SK-N-SH (cell line): Measurements from ENCODE around the gene CCR3. TPM values are rescaled to one million over a fixed set of nuclear protein-coding genes. Genes with fewer than 3 reads are reported as not detected.

Experiments
- CTCF ChIA-PET: fragments of 300-600, 350-600 bp; formaldehyde crosslinking; extraction: SDS; loops from one replicate; lab custom pipeline; 2021; lab: Yijun Ruan, JAX
- POLR2A ChIA-PET: fragments of 350-600 bp; sonication (Branson Sonifier 250); formaldehyde crosslinking; extraction: SDS; loops from one replicate; lab custom pipeline; 2020; ENCODE audit warnings: antibody characterized with exemption, inconsistent platforms; lab: Yijun Ruan, JAX
- DNase-seq: peaks from one replicate; pipeline ENCODE4 v3.0.0; 2012
- H2AFZ ChIP-seq: fragments of 200-600 bp; sonication (generic); 2 replicates; pipeline ENCODE4 v1.8.1; 2016; ENCODE audit warnings: antibody characterized with exemption, mild to moderate bottlenecking, low read depth
- H3F3A ChIP-seq: fragments of 200-600 bp; sonication (generic); replicated peaks from 2 replicates; pipeline ENCODE3; 2016; ENCODE audit warnings: antibody characterized with exemption, mild to moderate bottlenecking; ENCODE audit not compliant: insufficient read depth
- H3K27ac ChIP-seq, 2 experiments: fragments of 200-500 bp in 1 of 2; fragments of 200-600 bp in 1 of 2; sonication (Bioruptor generic) in 1 of 2; sonication (generic), shearing (Covaris generic) in 1 of 2; 2 replicates each; pipeline versions ENCODE4 v1.5.1 to v1.6.1; 2014 to 2016; ENCODE audit warnings: low read depth in 2 of 2, inconsistent platforms in 1 of 2, low read length in 1 of 2, mild to moderate bottlenecking in 1 of 2, mixed read lengths in 1 of 2
- H3K27me3 ChIP-seq: fragments of 200-600 bp; sonication (generic), shearing (Covaris generic); 2 replicates; pipeline ENCODE4 v1.6.1; 2016; ENCODE audit warnings: mixed run types; ENCODE audit not compliant: insufficient read depth
- H3K36me3 ChIP-seq, 2 experiments: fragments of 200-500 bp in 1 of 2; fragments of 200-600 bp in 1 of 2; sonication (Bioruptor generic) in 1 of 2; sonication (generic) in 1 of 2; replicated peaks in 1 of 2; 2 replicates each; pipeline versions ENCODE3 to v1.5.1; 2014 to 2016; ENCODE audit warnings: low read length in 1 of 2, mild to moderate bottlenecking in 1 of 2; ENCODE audit not compliant: insufficient read depth in 2 of 2, control insufficient read depth in 1 of 2
- H3K4me1 ChIP-seq, 2 experiments: fragments of 200-500 bp in 1 of 2; fragments of 200-600 bp in 1 of 2; sonication (Bioruptor generic) in 1 of 2; sonication (generic), shearing (Covaris generic) in 1 of 2; 2 replicates each; pipeline versions ENCODE4 v1.5.1 to v1.6.1; 2014 to 2016; ENCODE audit warnings: low read depth in 1 of 2, low read length in 1 of 2, mixed run types in 1 of 2; ENCODE audit not compliant: insufficient read depth in 2 of 2, control insufficient read depth in 1 of 2
- H3K4me2 ChIP-seq: fragments of 200-600 bp; sonication (generic), shearing (Covaris generic); 2 replicates; pipeline ENCODE4 v1.6.1; 2017; ENCODE audit warnings: mixed run types
- H3K4me3 ChIP-seq, 2 experiments: fragments of 200-500 bp in 1 of 2; fragments of 200-600 bp in 1 of 2; sonication (Bioruptor generic) in 1 of 2; sonication (generic), shearing (Covaris generic) in 1 of 2; 2 replicates each; pipeline versions ENCODE4 v1.5.1 to v1.8.1; 2014 to 2016; ENCODE audit warnings: low read depth in 2 of 2, inconsistent platforms in 1 of 2, low read length in 1 of 2, mild to moderate bottlenecking in 1 of 2, mixed read lengths in 1 of 2, moderate library complexity in 1 of 2
- H3K79me2 ChIP-seq: fragments of 200-600 bp; sonication (generic); 2 replicates; pipeline ENCODE4 v1.8.1; 2017; ENCODE audit warnings: mild to moderate bottlenecking; ENCODE audit not compliant: insufficient read depth
- H3K9ac ChIP-seq: fragments of 200-600 bp; sonication (generic); 2 replicates; pipeline ENCODE4 v1.6.1; 2017; ENCODE audit warnings: mixed run types
- H3K9me2 ChIP-seq: fragments of 200-600 bp; sonication (generic); 2 replicates; pipeline ENCODE4 v1.6.1; 2017; ENCODE audit warnings: mixed run types
- H3K9me3 ChIP-seq: fragments of 200-600 bp; sonication (generic); 2 replicates; pipeline ENCODE4 v1.6.1; 2017; ENCODE audit warnings: mixed run types, mild to moderate bottlenecking, moderate library complexity
- H4K20me1 ChIP-seq: fragments of 200-600 bp; sonication (generic); 2 replicates; pipeline ENCODE4 v1.6.1; 2017; ENCODE audit warnings: mild to moderate bottlenecking, mixed run types; ENCODE audit not compliant: insufficient read depth
- ELF1 ChIP-seq: IDR thresholded peaks from 2 replicates; pipeline ENCODE4 v1.4.0; 2012
- EZH2phosphoT487 ChIP-seq: fragments of 200-600 bp; sonication (generic); IDR thresholded peaks from 2 replicates; pipeline ENCODE4 v1.6.1; 2017; ENCODE audit warnings: low read depth, mixed run types, mild to moderate bottlenecking, antibody characterized with exemption, moderate library complexity, borderline replicate concordance
- FOXJ3 ChIP-seq: sonication (generic); formaldehyde crosslinking; IDR thresholded peaks from 2 replicates; pipeline ENCODE4 v1.5.1; 2020; ENCODE audit warnings: mild to moderate bottlenecking, missing genetic modification reagents
- FOXM1 ChIP-seq: IDR thresholded peaks from 2 replicates; pipeline ENCODE4 v1.4.0; 2012; ENCODE audit warnings: low read depth, mild to moderate bottlenecking
- JUND ChIP-seq: IDR thresholded peaks from 2 replicates; pipeline ENCODE4 v1.4.0; 2012
- POLR2AphosphoS5 ChIP-seq: IDR thresholded peaks from 2 replicates; pipeline ENCODE4 v1.6.1; 2012; ENCODE audit warnings: low read depth, low read length
- RCOR1 ChIP-seq: fragments of 150-350 bp; IDR thresholded peaks from 2 replicates; pipeline ENCODE4 v1.6.1; 2017; ENCODE audit warnings: antibody characterized with exemption, low read length
- RXRA ChIP-seq: IDR thresholded peaks from 2 replicates; pipeline ENCODE4 v1.4.0; 2012; ENCODE audit warnings: low read depth, mild to moderate bottlenecking, borderline replicate concordance
- SMC3 ChIP-seq: IDR thresholded peaks from 2 replicates; pipeline ENCODE4 v1.6.1; 2012; ENCODE audit warnings: low read depth, low read length, improper control_type of control experiment
- YY1 ChIP-seq: IDR thresholded peaks from 2 replicates; pipeline ENCODE4 v1.4.0; 2012; ENCODE audit warnings: low read depth, mild to moderate bottlenecking
- WGBS: methylation state at CpG from one replicate; pipeline ENCODE4 v1.1.6; 2017; ENCODE audit warnings: low lambda C conversion rate; 5-methylcytosine and 5-hydroxymethylcytosine counted together
- polyA plus RNA-seq, 3 experiments: library from polyadenylated mRNA; depleted of rRNA; stranded (reverse); fragments of >200 nt; gene quantifications; 2 replicates each; pipeline ENCODE4 v1.2.3, GENCODE V29; 2012
- TF ChIP-seq, protein P1 (sequence below): fragments of 150-350 bp; IDR thresholded peaks from 2 replicates; pipeline ENCODE4 v1.6.1; 2017; ENCODE audit warnings: antibody characterized with exemption, low read length, low read depth, borderline replicate concordance

CCR3 gene
- polyA plus RNA-seq, 1 of the 3 experiments (the other 2 are of a cell fraction): not detected

DNA sequence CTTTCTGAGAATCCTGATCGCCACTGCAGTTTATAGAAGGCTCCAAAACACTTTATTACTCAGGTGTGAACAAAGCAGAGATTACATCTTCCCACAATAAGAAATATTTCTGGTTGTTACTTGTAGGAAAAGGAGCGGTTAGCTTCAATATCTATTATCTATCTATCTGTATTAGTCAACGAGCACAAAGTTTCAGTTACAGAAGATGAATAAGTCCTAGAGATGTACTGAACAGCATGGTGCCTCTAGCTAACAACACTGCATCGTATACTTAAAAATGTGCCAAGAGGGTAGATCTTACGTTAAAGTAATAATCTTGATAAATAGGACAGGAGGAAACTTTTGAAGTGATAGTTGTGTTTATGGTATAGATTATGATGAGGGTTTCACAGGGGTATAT lies 10.9 kb upstream of the CCR3 start:
- Histone ChIP-seq H3K79me2 (no peaks in the 10 kb centered on the region), H3K27ac (no peak overlapping the region), H4K20me1 (no peaks in the 10 kb centered on the region), H3K4me2 (no peak overlapping the region), H3K4me1 (no peaks in the 10 kb centered on the region), H3K9me2 (no peaks in the 10 kb centered on the region), H3F3A (no peaks in the 10 kb centered on the region), H3K27me3 (peaks cover 20% of the 10 kb centered on the region), H3K36me3 (no peaks in the 10 kb centered on the region), H3K4me3 (no peak overlapping the region), H3K9me3 (no peaks in the 10 kb centered on the region), H3K9ac (no peak overlapping the region), H2AFZ (no peak overlapping the region)
- ChIA-PET CTCF (no interaction called here), POLR2A (no interaction called here)
- no peak for TF ChIP-seq JUND
- no peak for TF ChIP-seq SMC3
- no peak for DNase-seq
- WGBS: 10% methylated on average over 5 of the region's 5 CpGs

DNA sequence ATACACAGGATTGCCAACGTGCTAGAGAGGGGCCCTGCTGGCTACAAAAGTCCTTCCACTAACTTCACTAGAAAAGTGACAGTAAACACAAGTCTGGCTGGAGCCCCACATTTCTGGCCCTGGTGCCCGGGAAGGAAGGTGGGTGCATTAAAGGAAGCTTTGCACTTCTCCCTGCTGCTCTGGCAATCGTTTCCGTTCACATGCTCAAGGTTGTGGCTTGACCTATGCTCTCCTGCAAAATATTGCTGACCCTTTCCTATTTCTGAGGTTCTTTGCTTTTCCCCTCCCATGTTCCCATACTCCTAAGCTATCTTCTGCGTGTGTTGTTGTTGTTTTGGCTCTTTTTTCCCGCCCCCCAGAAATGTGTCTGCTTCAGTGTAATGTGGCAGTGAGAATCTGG lies 9.1 kb upstream of the CCR3 start:
- Histone ChIP-seq H3K9ac (no peak overlapping the region), H2AFZ (no peak overlapping the region), H3K4me2 (no peak overlapping the region), H3K27me3 (peaks cover 20% of the 10 kb centered on the region), H3K4me1 (no peaks in the 10 kb centered on the region), H3F3A (no peaks in the 10 kb centered on the region), H3K79me2 (no peaks in the 10 kb centered on the region), H3K9me2 (no peaks in the 10 kb centered on the region), H4K20me1 (no peaks in the 10 kb centered on the region), H3K9me3 (no peaks in the 10 kb centered on the region), H3K27ac (no peak overlapping the region), H3K4me3 (no peak overlapping the region), H3K36me3 (no peaks in the 10 kb centered on the region)
- POLR2A ChIA-PET: no interaction called here
- no peak for DNase-seq
- WGBS: 13% methylated on average over 6 of the region's 6 CpGs
- CTCF ChIA-PET: interaction anchor here (0.8 kb wide), 1 partner anchor 15 kb away, joined by 3 read pairs; no protein-coding TSS in a partner anchor
- TF ChIP-seq EZH2phosphoT487 (no peak), RXRA (no peak), YY1 (no peak), SMC3 (no peak), JUND (no peak), RCOR1 (no peak), FOXJ3 (CRISPR knock-in tag) (no peak), FOXM1 (no peak), ELF1 (no peak)
- TF ChIP-seq, protein P1, sequence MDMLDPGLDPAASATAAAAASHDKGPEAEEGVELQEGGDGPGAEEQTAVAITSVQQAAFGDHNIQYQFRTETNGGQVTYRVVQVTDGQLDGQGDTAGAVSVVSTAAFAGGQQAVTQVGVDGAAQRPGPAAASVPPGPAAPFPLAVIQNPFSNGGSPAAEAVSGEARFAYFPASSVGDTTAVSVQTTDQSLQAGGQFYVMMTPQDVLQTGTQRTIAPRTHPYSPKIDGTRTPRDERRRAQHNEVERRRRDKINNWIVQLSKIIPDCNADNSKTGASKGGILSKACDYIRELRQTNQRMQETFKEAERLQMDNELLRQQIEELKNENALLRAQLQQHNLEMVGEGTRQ: no peak

DNA sequence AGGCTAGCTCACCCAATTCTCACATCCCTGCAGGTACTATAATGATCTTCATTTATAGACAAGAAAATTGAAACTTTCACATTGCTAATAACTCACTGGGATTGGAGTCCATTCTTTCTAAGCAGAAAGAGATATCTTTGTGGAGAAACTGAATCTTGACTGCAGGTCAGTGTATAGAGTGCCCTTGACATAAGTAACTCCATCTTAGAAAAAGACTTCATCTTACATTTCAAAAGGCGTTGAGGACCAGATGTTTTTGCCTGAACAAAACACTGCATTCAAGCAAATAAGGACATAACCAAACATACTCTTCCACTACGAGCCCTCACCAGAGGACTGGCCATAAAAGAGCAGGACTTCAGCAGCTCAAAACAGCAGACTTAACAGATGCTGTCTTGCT lies 6.8 kb upstream of the CCR3 start:
- Histone ChIP-seq H3K36me3 (no peaks in the 10 kb centered on the region), H3K4me1 (no peaks in the 10 kb centered on the region), H3K4me3 (no peak overlapping the region), H3K9me2 (no peaks in the 10 kb centered on the region), H3K79me2 (no peaks in the 10 kb centered on the region), H3K27ac (no peak overlapping the region), H3K4me2 (no peak overlapping the region), H3F3A (no peaks in the 10 kb centered on the region), H3K27me3 (peaks cover 16% of the 10 kb centered on the region), H4K20me1 (no peaks in the 10 kb centered on the region), H3K9ac (no peak overlapping the region), H2AFZ (no peak overlapping the region), H3K9me3 (no peaks in the 10 kb centered on the region)
- ChIA-PET POLR2A (no interaction called here), CTCF (no interaction called here)
- WGBS: 0% methylated on average over 2 of the region's 2 CpGs
- DNase-seq: no peak
- TF ChIP-seq JUND (no peak), FOXJ3 (CRISPR knock-in tag) (no peak), POLR2AphosphoS5 (no peak)
- TF ChIP-seq, all 33 proteins: peak for 0
